ENCODE data around the gene USP34.
"Not testable (repeated sequence)": the region's sequence is repeated elsewhere in the genome, so short reads cannot be mapped to it uniquely, and the experiment has no call there.

Gene USP34, protein sequence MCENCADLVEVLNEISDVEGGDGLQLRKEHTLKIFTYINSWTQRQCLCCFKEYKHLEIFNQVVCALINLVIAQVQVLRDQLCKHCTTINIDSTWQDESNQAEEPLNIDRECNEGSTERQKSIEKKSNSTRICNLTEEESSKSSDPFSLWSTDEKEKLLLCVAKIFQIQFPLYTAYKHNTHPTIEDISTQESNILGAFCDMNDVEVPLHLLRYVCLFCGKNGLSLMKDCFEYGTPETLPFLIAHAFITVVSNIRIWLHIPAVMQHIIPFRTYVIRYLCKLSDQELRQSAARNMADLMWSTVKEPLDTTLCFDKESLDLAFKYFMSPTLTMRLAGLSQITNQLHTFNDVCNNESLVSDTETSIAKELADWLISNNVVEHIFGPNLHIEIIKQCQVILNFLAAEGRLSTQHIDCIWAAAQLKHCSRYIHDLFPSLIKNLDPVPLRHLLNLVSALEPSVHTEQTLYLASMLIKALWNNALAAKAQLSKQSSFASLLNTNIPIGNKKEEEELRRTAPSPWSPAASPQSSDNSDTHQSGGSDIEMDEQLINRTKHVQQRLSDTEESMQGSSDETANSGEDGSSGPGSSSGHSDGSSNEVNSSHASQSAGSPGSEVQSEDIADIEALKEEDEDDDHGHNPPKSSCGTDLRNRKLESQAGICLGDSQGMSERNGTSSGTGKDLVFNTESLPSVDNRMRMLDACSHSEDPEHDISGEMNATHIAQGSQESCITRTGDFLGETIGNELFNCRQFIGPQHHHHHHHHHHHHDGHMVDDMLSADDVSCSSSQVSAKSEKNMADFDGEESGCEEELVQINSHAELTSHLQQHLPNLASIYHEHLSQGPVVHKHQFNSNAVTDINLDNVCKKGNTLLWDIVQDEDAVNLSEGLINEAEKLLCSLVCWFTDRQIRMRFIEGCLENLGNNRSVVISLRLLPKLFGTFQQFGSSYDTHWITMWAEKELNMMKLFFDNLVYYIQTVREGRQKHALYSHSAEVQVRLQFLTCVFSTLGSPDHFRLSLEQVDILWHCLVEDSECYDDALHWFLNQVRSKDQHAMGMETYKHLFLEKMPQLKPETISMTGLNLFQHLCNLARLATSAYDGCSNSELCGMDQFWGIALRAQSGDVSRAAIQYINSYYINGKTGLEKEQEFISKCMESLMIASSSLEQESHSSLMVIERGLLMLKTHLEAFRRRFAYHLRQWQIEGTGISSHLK (N-terminal part only)

DNA sequence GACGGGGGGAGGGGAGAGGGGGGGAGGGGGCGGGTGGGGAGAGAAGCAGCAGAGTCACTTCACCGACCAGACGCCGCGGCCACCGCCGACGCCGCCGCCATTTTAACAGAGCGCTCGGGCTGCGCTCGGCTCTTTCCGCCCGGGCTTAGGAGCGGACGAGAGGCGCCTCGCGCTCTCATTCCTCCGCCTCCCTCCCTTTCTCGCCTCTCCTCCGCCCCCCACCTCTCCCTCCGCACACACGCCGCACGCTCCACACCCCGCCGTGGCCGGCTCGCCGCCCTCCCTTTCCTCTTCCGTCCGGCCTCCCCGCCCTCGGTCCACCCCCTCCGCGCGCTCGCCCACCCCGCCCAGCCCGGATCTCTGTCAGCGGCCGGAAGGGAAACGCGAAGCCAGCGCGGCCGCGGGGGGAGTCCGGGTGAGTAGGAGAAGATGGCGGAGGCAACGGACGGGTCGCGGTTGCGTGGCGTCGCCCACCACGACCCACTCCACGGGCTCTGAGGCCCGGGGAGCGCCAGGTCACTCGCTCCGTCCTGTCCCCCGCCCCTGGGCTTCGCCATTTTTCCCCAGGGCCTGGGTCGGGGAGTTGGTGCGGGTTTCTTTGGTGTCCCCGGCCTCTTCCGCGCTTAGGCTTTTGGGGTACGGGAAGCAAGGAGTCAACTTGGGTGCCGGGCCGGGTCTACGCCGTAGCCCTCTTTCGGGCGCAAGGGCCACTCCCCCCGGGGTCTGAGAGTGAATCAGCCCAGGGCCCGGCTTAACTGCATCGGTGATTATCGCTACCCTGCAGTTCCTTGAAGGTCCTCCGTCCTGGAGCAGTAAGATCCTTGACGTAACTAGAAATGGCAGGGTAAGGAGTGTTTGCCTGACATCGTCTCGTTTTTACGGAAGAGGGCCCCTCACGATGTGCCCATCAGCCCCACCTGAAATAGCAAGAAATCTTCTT, at the start of gene USP34:
Gene USP34, minus strand, starts transcription at position 123 of the 940 bp plus-strand sequence. CDS start 395 bp downstream, outside the sequence.
- DNase-seq: peak; percentile 88 to 93

DNA sequence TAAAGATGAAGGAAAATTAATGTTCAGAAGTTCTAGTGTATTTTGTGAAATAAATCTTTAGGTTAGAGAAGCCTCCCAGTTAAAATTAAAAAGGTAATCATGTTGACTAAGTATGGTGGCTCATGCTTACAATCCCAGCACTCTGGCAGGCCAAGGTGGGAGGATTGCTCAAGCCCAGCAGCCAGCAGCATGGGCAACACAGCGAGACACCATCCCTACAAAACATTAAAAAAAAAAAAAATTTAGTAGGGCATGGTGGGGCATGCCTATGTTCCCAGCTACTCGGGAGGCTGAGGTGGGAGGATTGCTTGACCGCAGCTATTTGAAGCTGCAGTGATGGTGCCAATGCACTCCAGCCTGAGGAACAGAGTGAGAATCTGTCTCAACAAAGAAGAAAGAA, 49.4 kb upstream of the USP34 start:
- DNase-seq: no peak

DNA sequence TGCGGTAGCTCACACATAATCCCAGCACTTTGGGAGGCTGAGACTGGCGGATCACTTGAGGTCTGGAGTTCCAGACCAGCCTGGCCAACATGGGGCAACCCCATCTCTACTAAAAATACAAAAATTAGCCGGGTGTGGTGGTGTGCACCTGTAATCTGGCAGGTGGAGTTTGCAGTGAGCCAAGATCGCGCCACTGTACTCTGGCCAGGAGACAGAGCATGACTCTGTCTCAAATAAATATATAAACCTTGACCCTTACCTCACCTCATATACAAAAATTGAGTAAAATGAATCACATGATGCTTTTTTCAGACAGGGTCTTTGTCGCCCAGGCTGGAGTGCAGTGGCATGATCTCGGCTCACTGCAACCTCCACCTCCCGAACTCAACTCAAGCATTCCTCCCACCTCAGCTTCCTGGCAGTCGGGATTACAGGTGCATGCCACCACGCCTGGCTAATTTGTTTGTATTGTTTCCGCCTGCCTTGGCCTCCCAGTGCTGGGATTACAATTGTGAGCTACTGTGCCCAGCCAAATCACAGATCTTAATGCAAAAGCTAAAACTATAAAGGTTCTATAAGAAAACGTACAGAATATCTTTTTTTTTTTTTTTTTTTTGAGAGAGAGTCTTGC, 42.0 kb upstream of the USP34 start:
- DNase-seq: no peak

DNA sequence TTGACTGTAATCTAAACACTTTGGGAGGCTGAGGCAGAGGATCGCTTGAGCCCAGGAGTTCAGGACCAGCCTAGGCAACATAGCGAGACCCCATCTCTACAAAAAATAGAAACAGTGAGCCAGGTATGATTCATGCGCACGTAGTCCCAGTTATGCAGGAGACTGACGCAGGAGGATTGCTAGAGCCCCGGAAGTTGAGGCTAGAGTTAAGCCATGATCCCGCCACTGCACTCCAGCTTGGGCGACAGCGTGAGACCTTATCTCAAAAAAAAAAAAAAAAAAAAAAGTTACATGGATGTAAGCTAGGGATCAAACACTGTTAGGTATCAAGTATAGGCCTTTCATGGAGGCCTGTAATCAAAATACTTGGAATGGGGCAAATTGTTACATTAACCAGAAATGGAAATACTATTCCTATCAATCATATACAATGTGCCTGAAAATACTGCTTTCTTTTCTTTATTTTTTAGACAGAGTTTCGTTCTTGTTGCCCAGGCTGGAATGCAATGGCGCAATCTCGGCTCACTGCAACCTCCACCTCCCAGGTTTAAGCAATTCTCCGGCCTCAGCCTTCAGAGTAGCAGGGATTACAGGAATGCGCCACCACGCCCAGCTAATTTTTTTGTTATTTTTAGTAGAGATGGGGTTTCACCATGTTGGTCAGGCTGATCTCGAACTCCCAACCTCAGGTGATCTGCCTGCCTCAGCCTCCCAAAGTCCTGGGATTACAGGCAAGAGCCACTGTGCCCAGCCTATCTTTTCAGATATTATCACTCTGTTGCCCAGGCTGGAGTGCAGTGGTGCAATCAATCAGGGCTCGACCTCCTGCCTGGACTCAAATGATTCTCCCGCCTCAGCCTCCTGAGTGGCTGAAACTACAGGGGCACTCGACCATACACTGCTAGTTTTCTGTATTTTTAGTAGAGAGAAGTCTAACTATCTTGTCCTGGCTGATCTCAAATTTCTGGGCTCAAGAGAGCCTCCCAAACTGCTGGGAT, 40.1 kb upstream of the USP34 start:
- DNase-seq: no peak

DNA sequence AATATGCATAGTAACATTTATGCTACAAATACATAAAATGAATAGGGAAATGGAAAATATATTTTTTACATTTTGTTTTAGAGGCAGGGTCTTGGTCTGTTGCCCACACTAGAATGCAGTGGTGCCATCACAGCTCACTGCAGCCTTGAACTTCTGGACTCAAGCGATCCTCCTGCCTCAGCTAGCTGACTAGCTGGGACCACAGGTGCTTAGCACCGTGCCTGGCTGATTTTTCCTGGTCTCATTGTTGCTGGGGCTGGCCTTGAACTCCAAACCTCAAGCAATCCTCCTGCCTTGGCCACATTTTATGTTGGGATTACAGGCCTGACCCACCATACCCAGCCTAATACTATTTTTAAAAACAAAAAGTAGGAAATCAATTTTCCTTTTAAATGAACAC, 34.1 kb upstream of the USP34 start:
- DNase-seq: no peak

DNA sequence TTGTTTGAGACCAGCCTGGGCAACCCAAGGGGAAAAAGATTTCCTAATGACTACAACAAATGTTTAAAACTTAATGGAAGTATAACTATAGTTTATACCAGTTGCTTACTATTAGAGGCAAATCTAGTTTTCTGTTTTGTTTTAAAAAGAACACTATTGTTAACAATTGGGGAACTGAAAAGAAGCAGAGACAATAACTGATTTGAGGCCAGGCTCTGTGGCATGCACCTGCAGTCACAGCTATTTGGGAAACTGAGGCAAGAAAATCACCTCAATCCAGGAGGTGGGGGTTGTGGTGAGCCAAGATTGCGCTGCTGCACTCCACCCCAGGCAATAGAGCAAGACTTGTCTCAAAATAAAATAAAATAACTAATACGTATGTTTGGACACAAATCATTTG, 28.2 kb upstream of the USP34 start:
- no peak for DNase-seq

DNA sequence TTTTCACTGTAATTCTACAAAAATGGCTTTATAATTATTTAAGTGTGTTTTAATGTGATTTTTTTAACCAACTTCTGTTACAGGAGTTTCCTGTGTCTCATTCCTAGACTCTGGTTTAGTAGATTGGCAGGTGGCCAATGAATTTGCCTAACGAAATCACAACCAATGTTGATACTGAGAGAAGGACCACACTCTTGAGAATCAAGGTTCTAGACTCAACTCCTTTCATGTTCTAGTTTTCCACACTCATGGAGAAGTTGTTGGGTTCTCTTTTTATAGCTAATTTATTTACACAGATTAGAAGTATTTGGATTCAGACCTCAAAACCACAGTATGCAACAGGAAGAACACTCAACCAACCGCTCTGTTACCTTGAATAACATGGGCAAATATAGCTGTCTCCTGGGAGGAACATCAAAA, 22.6 kb upstream of the USP34 start:
- peak in 1 of 2 experiments; percentile 12 for DNase-seq

DNA sequence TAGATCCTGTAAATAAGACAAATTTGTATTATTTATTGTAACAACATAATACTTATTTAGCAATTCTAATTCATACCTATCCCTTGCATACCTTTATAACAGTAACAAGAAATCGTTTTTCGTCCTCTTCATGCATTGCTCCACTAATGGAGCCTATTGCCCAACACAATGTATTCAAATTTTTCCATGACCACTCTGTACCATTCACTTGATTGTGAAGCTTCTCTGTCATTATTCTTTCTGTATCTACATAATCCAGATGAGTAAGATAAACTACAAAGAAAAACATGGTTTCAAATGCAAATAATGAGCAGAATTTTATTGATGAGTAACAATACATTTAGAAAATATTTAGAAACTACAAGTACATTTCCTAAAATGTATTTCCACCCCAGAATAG, 21.6 kb upstream of the USP34 start:
- DNase-seq: no peak

DNA sequence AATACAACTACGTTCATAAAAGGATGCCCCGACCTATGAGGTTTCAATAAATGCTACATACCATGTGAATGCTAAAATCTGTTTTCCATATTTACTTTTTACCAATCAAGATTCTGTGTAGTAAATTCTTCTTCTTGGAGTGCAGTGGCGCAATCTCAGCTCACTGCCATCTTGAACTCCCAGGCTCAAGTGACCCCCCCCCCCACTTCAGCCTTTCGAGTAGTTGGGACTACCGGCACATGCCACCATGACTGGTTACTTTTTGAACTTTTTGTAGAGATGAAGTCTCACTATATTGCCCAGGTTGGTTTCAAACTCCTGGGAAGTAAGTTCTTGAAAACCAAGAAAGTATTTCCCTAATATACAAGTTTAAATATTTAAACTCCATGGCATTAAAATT, 14.4 kb upstream of the USP34 start:
- no peak for DNase-seq

DNA sequence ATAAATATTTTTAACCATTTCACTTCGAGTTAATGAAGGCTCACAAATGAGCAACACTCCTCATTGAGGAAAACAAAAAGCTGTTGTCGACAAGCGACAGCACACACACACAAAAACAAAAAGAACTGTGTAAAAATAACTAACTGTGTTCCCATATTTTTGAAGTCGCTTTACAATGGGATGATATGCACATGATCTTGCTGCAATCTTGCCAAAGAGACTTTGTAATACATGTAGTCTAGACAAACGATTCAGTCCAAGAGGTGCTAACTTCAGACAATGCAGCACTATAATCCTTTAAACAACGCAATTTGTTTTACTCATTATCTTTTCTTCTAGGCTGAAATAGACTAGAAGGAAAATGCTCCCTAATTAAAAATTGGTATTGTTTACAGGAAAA, 7.2 kb upstream of the USP34 start:
- no peak for DNase-seq

DNA sequence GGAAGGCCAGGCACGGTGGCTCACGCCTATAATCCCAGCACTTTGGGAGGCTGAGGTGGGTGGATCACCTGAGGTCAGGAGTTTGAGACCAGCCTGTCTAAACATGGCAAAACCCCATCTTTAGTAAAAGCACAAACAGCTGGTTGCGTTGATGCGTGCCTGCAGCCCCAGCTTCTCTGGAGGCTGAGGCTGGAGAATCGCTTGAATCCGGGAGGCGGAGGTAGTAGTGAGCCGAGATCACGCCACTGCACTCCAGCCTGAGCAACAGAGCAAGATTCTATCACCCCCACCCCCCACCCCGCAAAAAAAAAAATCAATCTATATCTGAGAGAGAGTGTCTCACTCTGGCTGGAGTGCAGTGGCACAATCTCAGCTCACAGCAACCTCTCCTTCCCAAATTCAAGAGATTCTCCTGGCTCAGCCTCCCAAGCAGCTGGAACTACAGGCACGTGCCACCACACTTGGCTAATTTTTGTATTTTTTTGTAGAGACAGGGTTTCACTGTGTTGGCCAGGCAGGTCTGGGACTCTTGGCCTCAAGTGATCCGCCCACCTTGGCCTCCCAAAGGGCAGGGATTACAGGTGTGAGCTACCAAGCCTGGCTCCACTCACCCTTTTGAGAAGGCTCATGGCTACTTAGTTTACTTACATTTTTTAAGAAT, 6.2 kb upstream of the USP34 start:
- not testable (repeated sequence) for DNase-seq

DNA sequence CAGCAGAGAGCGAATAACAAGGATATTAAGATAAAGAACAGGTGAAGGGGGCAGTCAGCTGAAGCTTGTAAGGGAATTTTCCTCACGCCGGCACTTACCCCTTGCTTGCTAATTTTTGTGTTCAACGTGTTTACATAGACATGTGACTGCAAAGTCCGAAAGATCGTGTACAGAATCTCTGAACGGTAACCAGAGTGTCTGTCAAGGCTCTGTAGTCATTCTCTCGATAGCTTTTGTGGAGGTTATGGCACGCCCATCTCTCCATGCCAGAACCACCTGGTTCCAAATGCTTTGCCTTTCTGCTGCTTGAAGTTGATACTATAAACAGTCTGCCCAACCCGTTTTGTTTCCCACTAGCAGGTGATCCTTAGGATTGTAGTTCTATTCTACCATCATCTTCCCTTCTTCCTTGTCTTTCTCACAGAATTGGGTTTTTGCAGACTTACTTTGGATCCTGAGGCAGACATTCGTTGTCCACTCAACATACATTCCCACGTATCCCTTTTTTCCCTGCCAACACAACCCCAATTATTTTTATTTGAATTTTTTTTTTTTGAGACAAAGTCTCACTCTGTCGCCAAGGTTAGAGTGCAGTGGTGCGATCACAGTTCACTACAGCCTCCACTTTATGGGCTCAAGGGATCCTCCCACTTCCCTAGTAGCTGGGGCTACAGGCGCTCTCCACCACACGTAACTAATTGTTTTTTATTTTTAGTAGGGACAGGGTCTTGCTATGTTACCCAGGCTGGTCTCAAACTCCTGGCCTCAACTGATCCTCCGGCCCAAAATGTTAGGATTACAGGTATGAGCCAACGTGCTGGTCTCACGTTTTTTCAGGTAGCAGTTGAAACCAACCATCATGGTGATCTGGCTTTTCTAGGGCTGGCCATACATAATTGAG, 1.3 kb upstream of the USP34 start:
- DNase-seq: no peak

DNA sequence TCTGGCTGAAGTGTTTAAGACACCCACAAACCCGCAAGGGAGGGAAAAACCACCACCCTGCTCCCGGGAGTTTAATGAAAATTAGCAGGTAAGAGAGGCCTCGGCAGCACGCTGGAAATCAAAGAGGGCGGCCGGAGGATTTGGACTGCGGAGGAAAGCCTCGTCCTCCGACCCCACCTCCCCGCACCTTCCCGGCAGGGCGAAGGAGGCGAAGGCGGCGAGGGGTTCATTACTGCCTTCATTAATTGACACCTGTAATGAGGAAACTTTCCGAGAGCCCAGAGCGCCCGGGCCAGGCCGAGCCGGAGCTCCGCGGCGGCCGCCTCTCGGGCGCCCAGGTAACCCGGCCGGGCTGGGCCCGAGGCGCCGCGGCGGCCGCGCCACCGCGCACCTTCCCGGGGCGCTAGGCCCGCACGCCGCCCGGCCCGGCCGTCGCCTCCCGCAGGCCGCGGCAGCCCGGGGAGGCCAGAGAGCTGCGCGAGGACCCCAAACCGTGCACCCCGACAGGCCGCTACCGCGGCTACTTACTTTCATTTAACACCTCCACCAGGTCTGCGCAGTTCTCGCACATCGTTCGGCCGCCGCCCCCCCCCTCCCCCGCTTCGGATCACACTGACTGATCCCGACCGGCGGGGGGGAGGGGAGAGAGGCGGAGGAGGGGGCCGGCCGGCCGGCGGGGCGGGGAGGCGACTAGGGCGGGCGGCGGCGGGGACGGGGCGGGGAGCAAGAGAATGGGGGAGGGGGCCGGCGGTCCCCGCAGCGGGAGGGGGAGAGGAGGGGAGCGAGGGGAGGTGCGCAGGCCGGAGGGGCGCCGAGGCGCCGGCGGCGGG, 550 bp downstream of the USP34 start:
- DNase-seq: peak; percentile 57 to 80

DNA sequence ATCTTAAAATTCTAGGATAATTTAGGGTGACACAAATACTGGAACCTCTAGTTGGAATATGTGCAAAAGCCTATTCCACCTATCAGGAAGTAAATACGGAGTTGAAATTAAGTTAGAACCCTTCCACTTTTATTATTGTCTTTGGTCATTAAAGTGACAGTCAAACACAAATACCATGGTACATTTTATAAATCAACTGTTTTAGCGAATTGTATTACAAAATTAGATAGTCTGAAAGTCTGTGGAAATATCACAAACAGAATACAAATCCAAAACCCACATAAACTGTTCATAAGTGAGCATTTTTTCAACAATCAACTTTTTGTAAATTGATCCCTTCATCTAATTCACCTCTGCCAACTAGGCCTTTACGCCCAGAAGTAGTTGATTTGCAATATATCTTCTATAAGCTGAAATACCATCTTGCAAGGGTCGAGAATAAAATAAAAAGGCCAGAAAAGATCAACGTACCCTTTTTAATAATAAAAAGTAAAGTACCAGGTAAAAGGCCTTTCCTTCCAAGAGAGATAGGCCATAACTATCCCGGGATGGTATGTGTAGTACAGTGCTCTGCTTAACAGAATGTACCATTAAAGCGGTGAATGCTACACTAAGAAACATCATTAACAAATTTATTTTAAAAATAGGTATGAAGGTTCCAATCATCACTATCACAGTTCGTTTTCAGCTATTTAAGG, 1.3 kb downstream of the USP34 start:
- no peak for DNase-seq

DNA sequence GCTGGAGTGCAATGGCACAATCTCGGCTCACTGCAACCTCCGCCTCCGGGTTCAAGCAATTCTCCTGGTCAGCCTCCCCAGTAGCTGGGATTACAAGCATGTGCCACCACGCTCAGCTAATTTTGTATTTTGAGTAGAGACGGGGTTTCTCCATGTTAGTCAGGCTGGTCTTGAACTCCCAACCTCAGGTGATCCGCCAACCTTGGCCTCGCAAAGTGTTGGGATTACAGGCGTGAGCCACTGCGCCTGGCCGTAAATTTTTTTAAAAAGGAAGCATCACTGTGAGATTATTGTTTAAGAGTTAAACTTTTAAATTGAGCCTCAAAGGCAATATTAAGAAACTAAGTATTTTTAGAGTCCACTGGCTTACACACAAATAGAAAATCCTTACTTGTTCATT, 2.7 kb downstream of the USP34 start:
- DNase-seq: not testable (repeated sequence)

DNA sequence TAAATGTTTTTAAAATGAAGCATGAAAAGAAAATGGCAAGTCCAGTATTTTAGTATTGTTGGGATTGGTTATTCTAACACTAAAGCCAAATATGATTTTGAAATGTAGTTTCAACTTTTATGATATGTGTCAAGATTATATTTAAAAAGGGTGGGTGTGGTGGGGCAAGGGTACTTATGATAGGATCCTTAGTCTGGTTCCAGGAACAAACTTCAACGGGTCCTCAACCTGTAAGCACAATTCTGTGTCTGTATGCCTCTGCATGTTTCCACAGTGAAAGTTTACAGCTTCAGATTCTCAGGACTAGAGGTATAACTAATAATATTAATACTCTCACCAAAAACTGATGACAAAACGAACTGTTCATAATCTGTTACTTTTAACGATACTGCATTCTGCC, 5.8 kb downstream of the USP34 start:
- no peak for DNase-seq

Measured in NCI-H446 (cell line).